Activated B cell treated with CpG ODN at 0.5 μM for 24 hours (primary cell): Measurements from ENCODE around the gene HAVCR1. TPM values are rescaled to one million over a fixed set of nuclear protein-coding genes. Genes with fewer than 3 reads are reported as not detected.

Source experiments
- ATAC-seq: fragments of 200-7000 bp; cut with Tn5 transposase; one replicate; pipeline ENCODE4 v1.10.0; 2021; ENCODE audit warnings: low read depth, mild to moderate bottlenecking, moderate library complexity
- CTCF ChIA-PET: fragments of 350-600 bp; sonication (Branson Sonifier 250); formaldehyde crosslinking; loops from one replicate; lab custom pipeline; 2021; ENCODE audit warnings: antibody characterized with exemption; lab: Charles Lee
- POLR2A ChIA-PET: fragments of 350-600 bp; sonication (Branson Sonifier 250); formaldehyde crosslinking; loops from one replicate; lab custom pipeline; 2021; ENCODE audit warnings: antibody characterized with exemption; lab: Charles Lee
- DNase-seq: peaks from one replicate; pipeline ENCODE4 v3.0.0; 2022
- H3K27ac Mint-ChIP-seq: one replicate; pipeline ENCODE4 v1.8.0; 2020; ENCODE audit warnings: mixed read lengths
- H3K27me3 Mint-ChIP-seq: one replicate; pipeline ENCODE4 v1.8.0; 2021; ENCODE audit warnings: mixed read lengths
- H3K36me3 Mint-ChIP-seq: one replicate; pipeline ENCODE4 v1.8.0; 2021; ENCODE audit warnings: low read depth, mixed read lengths
- H3K4me1 Mint-ChIP-seq: one replicate; pipeline ENCODE4 v1.8.0; 2021; ENCODE audit warnings: mixed read lengths
- H3K4me3 Mint-ChIP-seq: one replicate; pipeline ENCODE4 v1.8.0; 2020; ENCODE audit warnings: mild to moderate bottlenecking, mixed read lengths
- H3K9me3 Mint-ChIP-seq: one replicate; pipeline ENCODE4 v1.8.0; 2020; ENCODE audit warnings: mixed read lengths
- intact Hi-C: fragments of 100-400 bp; cut with micrococcal nuclease; formaldehyde crosslinking; loops from one replicate; pipeline ENCODE4 v1.15.1; 2024
- total RNA-seq: library from RNA; stranded (reverse); gene quantifications from 2 replicates; pipeline ENCODE4 v1.2.3, GENCODE V29; 2022
- TF ChIP-seq, protein P1 (sequence below): fragments of 200-600 bp; IDR thresholded peaks from one replicate; pipeline ENCODE4 v1.8.0; 2022; ENCODE audit warnings: antibody characterized with exemption, mild to moderate bottlenecking

Gene HAVCR1
- not detected in 2 replicates for total RNA-seq

DNA sequence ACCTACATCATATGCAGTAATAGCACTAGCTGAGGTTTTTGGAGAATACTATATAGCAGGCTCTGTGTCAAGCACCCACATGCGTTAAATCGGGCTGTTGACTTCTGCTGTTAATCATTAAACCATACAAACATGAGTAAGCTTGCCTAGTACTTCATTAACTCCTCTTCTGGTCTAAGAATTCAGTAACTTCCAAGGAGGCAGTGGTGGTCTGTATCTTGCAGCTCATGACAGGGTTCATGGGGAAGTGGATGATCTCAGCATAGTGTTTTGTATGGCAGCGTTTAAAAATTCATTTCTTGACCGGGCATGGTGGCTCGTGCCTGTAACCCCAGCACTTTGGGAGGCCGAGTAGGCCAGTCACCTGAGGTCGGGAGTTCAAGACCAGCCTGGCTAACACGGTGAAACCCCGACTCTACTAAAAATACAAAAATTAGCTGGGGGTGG, at the start of gene HAVCR1:
Gene HAVCR1, minus strand, starts transcription at position 24 of the 447 bp plus-strand sequence. CDS start 1,173 bp downstream, outside the sequence.
- TF ChIP-seq, protein P1, sequence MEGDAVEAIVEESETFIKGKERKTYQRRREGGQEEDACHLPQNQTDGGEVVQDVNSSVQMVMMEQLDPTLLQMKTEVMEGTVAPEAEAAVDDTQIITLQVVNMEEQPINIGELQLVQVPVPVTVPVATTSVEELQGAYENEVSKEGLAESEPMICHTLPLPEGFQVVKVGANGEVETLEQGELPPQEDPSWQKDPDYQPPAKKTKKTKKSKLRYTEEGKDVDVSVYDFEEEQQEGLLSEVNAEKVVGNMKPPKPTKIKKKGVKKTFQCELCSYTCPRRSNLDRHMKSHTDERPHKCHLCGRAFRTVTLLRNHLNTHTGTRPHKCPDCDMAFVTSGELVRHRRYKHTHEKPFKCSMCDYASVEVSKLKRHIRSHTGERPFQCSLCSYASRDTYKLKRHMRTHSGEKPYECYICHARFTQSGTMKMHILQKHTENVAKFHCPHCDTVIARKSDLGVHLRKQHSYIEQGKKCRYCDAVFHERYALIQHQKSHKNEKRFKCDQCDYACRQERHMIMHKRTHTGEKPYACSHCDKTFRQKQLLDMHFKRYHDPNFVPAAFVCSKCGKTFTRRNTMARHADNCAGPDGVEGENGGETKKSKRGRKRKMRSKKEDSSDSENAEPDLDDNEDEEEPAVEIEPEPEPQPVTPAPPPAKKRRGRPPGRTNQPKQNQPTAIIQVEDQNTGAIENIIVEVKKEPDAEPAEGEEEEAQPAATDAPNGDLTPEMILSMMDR, result no peak
- Mint-ChIP-seq H3K27ac (no peak within 1 kb of the TSS), H3K4me3 (no peak within 1 kb of the TSS), H3K4me1 (no peaks in the 10 kb centered on the region), H3K36me3 (no peaks in the 10 kb centered on the region), H3K27me3 (no peaks in the 10 kb centered on the region), H3K9me3 (no peaks in the 10 kb centered on the region)
- ChIA-PET CTCF (no interaction called here), POLR2A (no interaction called here)
- intact Hi-C loops, result no loop called here
- ATAC-seq, result no peak
- no peak for DNase-seq

- ATAC-seq (no peak), DNase-seq (no peak)
- intact Hi-C loops, result loop anchor here (10.0 kb wide), 1 partner anchor 193 kb away; no protein-coding TSS in a partner anchor
- TF ChIP-seq, protein P1, result no peak
- H3K4me1 Mint-ChIP-seq, result peaks cover 35% of the 10 kb centered on the region
- H3K27me3 Mint-ChIP-seq, result no peaks in the 10 kb centered on the region
- no peaks in the 10 kb centered on the region for H3K9me3 Mint-ChIP-seq
- CTCF ChIA-PET, result no interaction called here
- POLR2A ChIA-PET, result no interaction called here
- no peaks in the 10 kb centered on the region for H3K36me3 Mint-ChIP-seq
- H3K27ac Mint-ChIP-seq, result no peak overlapping the region
- no peak overlapping the region for H3K4me3 Mint-ChIP-seq
These were observed 48.6 kb upstream of the HAVCR1 start for GRCh38 chr5:157107508-157107907.

GRCh38 chr5:157106630-157107461, 47.9 kb upstream of the HAVCR1 start:
- Mint-ChIP-seq H3K4me1 (peaks cover 35% of the 10 kb centered on the region), H3K9me3 (no peaks in the 10 kb centered on the region), H3K27me3 (no peaks in the 10 kb centered on the region), H3K36me3 (no peaks in the 10 kb centered on the region), H3K4me3 (no peak overlapping the region), H3K27ac (no peak overlapping the region)
- ChIA-PET CTCF (no interaction called here), POLR2A (interaction anchor here (0.7 kb wide), 1 partner anchor 722 kb away, joined by 3 read pairs; no protein-coding TSS in a partner anchor)
- no peak for DNase-seq
- TF ChIP-seq, protein P1, result no peak
- intact Hi-C loops, result loop anchor here (10.0 kb wide), 1 partner anchor 192 kb away; no protein-coding TSS in a partner anchor
- no peak for ATAC-seq

DNA sequence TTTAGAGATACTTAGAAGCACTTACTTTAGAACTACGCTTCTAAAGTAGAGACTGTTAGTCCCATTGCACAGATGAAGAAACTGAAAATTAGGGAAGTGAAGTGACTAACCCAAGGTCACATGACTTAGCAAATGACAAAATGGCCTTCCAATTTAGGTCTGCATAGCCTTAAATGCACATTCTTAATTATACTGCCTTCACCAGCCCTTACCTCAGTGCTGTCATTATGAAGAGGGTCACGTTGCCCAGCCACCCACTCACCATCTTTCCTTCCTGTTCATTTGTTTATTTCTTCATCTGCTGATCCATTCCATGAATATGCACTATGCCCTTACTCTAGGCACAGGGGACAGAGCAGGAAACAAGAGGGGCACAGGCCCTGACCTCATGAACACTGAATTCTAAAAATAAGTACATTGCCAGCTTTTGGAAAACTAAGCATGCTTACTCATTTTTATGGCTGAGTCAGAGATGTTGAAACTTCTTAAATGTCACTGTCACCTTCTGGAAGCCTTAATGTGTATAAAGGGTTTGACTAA, 41.3 kb upstream of the HAVCR1 start:
- Mint-ChIP-seq H3K9me3 (no peaks in the 10 kb centered on the region), H3K4me1 (peaks cover 3% of the 10 kb centered on the region), H3K27ac (no peak overlapping the region), H3K36me3 (no peaks in the 10 kb centered on the region), H3K27me3 (no peaks in the 10 kb centered on the region), H3K4me3 (no peak overlapping the region)
- no peak for ATAC-seq
- no peak for DNase-seq
- TF ChIP-seq, protein P1, result no peak
- POLR2A ChIA-PET, result no interaction called here
- CTCF ChIA-PET, result no interaction called here
- intact Hi-C loops, result loop anchor here (10.0 kb wide), 1 partner anchor 185 kb away; no protein-coding TSS in a partner anchor
